Colonic mucosa (tissue), 4 donors: ENCODE measurements around the gene CKAP5. TPM values are rescaled to one million over a fixed set of nuclear protein-coding genes. Genes with fewer than 3 reads are reported as not detected.
A peak's percentile ranks its signal among the peaks of the same experiment; 100 is the strongest.

Experiments used
- DNase-seq: peaks from one replicate; pipeline ENCODE4 v3.0.0-alpha.2; 2020
- H3K27ac ChIP-seq: fragments of 200-600 bp; one replicate; pipeline ENCODE4 v1.8.0; 2021
- H3K27me3 ChIP-seq: fragments of 200-600 bp; one replicate; pipeline ENCODE4 v1.8.0; 2021
- H3K36me3 ChIP-seq: fragments of 200-600 bp; one replicate; pipeline ENCODE4 v1.8.0; 2021
- H3K4me1 ChIP-seq: fragments of 200-600 bp; one replicate; pipeline ENCODE4 v1.8.0; 2021; ENCODE audit warnings: mild to moderate bottlenecking
- H3K4me3 ChIP-seq: fragments of 200-600 bp; one replicate; pipeline ENCODE4 v1.8.0; 2021
- H3K9ac ChIP-seq, 2 donors: one replicate each; pipeline ENCODE4 v1.7.0; 2013; ENCODE audit warnings: control low read depth in 2 of 2, low read depth in 2 of 2, low read length in 2 of 2
- H3K9me3 ChIP-seq: fragments of 200-600 bp; one replicate; pipeline ENCODE4 v1.8.0; 2021
- intact Hi-C: fragments of 100-400 bp; cut with DNase I; formaldehyde crosslinking; loops from one replicate; pipeline ENCODE4 v1.14.1; 2022
- total RNA-seq, 2 donors: library from RNA; stranded (reverse); fragmentation: NEBNext Ultra II Directional in 1 of 2; extraction: Animal tissue kit (Norgen Biotek cat#: 25700) in 1 of 2; gene quantifications; one replicate each; pipeline ENCODE4 v1.2.1, GENCODE V29; 2021
- TF ChIP-seq, protein P1 (sequence below): fragments of 200-600 bp; IDR thresholded peaks from one replicate; pipeline ENCODE4 v1.8.0; 2022; ENCODE audit warnings: antibody characterized with exemption, mild to moderate bottlenecking
- donor health status: healthy.
- donor health status: DM: no; HTN: no; CAD: no.
- donor health status: DM: no; HTN: no; CAD: no.

The CKAP5 gene
- total RNA-seq, 2 donors from 2014 or later: 71.2 to 105 TPM

DNA sequence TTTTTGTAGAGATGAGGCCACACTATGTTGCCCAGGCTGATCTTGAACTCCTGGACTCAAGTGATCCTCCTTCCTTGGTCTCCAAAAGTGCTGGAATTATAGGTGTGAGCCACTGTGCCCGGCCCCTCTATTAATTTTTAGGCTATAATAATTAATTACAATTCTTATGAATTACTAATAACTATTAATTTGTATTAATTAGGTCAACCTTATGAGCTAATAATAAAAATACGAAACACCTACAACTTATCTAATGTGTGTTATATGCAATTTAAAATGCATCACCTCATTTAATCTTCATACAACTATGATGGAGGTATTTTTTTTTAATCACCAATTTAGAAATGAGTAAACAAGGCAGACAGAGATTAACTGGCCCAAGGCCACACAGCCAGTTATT, 46.0 kb upstream of the CKAP5 start:
- intact Hi-C loops: no loop called here
- H3K9ac ChIP-seq: no peak overlapping the region
- H3K27ac ChIP-seq: no peak overlapping the region
- TF ChIP-seq, protein P1, sequence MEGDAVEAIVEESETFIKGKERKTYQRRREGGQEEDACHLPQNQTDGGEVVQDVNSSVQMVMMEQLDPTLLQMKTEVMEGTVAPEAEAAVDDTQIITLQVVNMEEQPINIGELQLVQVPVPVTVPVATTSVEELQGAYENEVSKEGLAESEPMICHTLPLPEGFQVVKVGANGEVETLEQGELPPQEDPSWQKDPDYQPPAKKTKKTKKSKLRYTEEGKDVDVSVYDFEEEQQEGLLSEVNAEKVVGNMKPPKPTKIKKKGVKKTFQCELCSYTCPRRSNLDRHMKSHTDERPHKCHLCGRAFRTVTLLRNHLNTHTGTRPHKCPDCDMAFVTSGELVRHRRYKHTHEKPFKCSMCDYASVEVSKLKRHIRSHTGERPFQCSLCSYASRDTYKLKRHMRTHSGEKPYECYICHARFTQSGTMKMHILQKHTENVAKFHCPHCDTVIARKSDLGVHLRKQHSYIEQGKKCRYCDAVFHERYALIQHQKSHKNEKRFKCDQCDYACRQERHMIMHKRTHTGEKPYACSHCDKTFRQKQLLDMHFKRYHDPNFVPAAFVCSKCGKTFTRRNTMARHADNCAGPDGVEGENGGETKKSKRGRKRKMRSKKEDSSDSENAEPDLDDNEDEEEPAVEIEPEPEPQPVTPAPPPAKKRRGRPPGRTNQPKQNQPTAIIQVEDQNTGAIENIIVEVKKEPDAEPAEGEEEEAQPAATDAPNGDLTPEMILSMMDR: no peak
- DNase-seq: no peak
- H3K9me3 ChIP-seq: no peaks in the 10 kb centered on the region
- H3K4me3 ChIP-seq: no peak overlapping the region
- no peaks in the 10 kb centered on the region for H3K4me1 ChIP-seq
- H3K27me3 ChIP-seq: no peaks in the 10 kb centered on the region
- H3K36me3 ChIP-seq: no peaks in the 10 kb centered on the region

DNA sequence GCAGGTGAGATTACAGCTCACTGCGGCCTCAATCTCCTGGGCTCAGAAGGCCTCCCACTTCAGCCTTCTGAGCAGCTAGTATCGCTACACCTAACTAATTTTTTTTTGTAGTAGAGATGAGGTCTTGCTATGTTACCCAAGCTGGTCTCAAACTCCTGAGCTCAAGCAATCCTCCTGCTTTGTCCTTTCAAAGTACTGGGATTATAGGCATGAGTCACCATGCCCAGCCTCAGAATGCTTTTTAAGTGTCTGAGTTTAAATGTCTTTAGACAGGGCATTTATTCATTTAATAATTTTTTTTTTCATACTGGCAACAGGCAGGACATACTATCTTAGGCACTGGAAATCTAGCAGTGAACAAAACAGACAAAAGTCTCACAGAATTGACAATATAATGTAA, 44.6 kb upstream of the CKAP5 start:
- no peak overlapping the region for H3K27ac ChIP-seq
- intact Hi-C loops: no loop called here
- H3K9me3 ChIP-seq: no peaks in the 10 kb centered on the region
- no peaks in the 10 kb centered on the region for H3K4me1 ChIP-seq
- TF ChIP-seq, protein P1: no peak
- no peak for DNase-seq
- no peaks in the 10 kb centered on the region for H3K27me3 ChIP-seq
- no peaks in the 10 kb centered on the region for H3K36me3 ChIP-seq
- no peak overlapping the region for H3K4me3 ChIP-seq
- H3K9ac ChIP-seq: no peak overlapping the region

GRCh38 chr11:46889689-46890475, 43.8 kb upstream of the CKAP5 start:
- intact Hi-C loops: loop anchor here (2.0 to 10.0 kb wide), 2 partner anchors 271 to 465 kb away; partner anchors contain the start of gene MYBPC3
- Histone ChIP-seq H3K27me3 (no peaks in the 10 kb centered on the region), H3K36me3 (no peaks in the 10 kb centered on the region), H3K4me3 (no peak overlapping the region), H3K9ac (no peak overlapping the region), H3K4me1 (no peaks in the 10 kb centered on the region), H3K9me3 (no peaks in the 10 kb centered on the region), H3K27ac (no peak overlapping the region)
- DNase-seq: peak; percentile 83
- TF ChIP-seq, protein P1: peak; percentile 58

- DNase-seq: no peak
- no peaks in the 10 kb centered on the region for H3K9me3 ChIP-seq
- H3K4me1 ChIP-seq: no peaks in the 10 kb centered on the region
- intact Hi-C loops: loop anchor here (2.0 to 10.0 kb wide), 2 partner anchors 272 to 466 kb away; partner anchors contain the start of gene MYBPC3
- H3K36me3 ChIP-seq: no peaks in the 10 kb centered on the region
- H3K27me3 ChIP-seq: no peaks in the 10 kb centered on the region
- no peak overlapping the region for H3K9ac ChIP-seq
- no peak overlapping the region for H3K27ac ChIP-seq
- TF ChIP-seq, protein P1: no peak
- no peak overlapping the region for H3K4me3 ChIP-seq
These were observed 43.2 kb upstream of the CKAP5 start for GRCh38 chr11:46889251-46889650.

DNA sequence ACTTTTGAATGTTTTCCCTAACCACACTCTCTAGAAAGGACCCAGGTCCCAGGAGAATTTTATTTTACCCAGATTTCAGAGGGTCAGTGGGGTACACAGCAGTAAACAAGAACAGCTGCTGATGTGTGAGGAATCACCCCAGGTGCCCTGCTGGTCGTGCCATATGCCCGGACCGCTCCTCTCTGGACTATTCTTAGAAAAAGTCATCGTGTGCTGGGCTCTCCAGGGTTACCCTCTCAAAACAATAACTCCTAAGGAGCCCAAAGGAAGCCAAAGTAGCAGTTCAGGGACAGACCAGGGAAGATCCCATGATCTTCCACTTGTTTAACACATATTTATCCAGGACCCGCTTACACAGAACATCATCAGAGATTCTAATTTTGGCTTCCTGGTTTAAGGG, 42.6 kb upstream of the CKAP5 start:
- no peak overlapping the region for H3K27ac ChIP-seq
- no peaks in the 10 kb centered on the region for H3K4me1 ChIP-seq
- intact Hi-C loops: loop anchor here (2.0 to 10.0 kb wide), 2 partner anchors 272 to 466 kb away; partner anchors contain the start of gene MYBPC3
- no peak overlapping the region for H3K4me3 ChIP-seq
- H3K9me3 ChIP-seq: no peaks in the 10 kb centered on the region
- H3K36me3 ChIP-seq: no peaks in the 10 kb centered on the region
- no peaks in the 10 kb centered on the region for H3K27me3 ChIP-seq
- DNase-seq: no peak
- no peak overlapping the region for H3K9ac ChIP-seq
- TF ChIP-seq, protein P1: no peak
